NK-92 treated with Interleukin-12 subunit alpha and Interleukin-12 subunit beta, amount 100 ng/mL, for 24 hours (cell line): ENCODE measurements around the gene SMIM38.

Experiments
- DNase-seq: peaks from one replicate; lab custom pipeline; 2025; lab: John Stamatoyannopoulos, UW

The SMIM38 gene

GRCh38 chr11:69203381-69203780 lies 47.6 kb downstream of the SMIM38 start:
- DNase-seq, result no peak

- DNase-seq, result no peak
Observed at GRCh38 chr11:69203901-69204245, 48.1 kb downstream of the SMIM38 start.

GRCh38 chr11:69204246-69204940 lies 48.7 kb downstream of the SMIM38 start:
- no peak for DNase-seq

GRCh38 chr11:69204941-69205742 lies 49.4 kb downstream of the SMIM38 start:
- no peak for DNase-seq
